HG03095 (cell line): ENCODE data around the gene ITPR3.

ENCODE experiments used
- ATAC-seq: cut with Tn5 transposase; IDR thresholded peaks from one replicate; pipeline ENCODE4 v1.9.1; 2021; ENCODE audit warnings: moderate library complexity; ENCODE audit not compliant: unreplicated experiment

The ITPR3 gene

GRCh38 chr6:33633462-33634158 lies 12.5 kb downstream of the ITPR3 start:
- ATAC-seq = no peak

GRCh38 chr6:33634161-33634727 lies 13.1 kb downstream of the ITPR3 start:
- no peak for ATAC-seq

DNA sequence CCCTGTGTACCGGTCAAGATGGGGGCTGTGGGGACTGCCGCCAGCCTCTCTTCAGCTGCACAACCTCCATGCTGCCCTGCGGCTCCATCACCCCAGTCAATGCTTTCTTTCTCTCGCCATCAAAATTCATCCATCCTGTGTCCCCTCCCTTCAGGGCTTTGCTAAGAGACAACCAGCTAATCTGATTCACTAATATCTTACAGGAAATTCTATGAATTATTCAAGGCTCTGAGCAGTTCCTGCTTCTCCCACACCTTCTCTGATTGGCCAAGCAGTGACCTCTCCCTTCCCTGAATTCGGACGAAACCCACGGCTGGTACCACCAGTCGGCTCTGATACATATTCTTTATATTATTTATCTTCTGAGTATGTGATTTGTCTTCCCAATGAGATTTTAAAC lies 13.8 kb downstream of the ITPR3 start:
- no peak for ATAC-seq

DNA sequence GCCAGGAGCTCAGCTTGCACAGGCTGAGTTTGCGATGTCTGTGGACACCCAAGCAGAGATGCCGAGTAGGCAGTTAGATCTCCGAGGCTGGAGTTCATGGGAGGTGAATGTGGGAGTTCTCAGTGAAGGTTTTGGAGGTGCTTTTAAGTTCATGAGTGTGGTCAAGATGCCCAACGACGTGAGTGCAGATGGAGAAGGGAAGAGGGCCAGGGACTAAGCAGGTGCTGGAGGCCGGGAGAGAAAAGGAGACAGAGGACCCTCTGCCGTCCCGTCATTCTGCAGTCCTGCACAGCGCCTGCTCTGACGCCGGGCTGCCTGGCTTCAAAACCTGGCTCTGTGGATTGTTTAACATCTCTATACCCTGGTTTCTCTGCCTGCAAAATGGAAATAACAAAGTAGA lies 15.5 kb downstream of the ITPR3 start:
- no peak for ATAC-seq

DNA sequence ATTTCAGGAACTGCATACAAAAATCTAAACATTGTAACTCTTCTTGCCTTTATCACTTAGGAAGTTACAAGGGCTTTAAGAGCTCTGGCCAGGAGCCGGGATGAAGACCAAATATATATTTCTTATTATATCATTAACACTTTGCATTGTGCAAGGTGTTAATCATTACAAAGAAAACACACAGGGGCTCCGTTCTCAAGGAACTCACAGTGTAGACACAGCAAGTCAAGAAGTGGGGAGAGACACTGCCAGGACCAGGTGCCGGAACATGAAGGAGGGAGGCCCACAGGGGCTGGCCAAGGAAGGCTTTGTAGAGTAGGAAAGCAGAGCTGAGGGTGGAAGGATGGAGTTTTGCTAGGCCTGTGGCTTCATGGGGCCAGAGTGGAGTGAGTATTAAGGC lies 17.4 kb downstream of the ITPR3 start:
- no peak for ATAC-seq

- no peak for ATAC-seq
Measured at GRCh38 chr6:33639559-33639958, 18.4 kb downstream of the ITPR3 start.

GRCh38 chr6:33640361-33640760 lies 19.2 kb downstream of the ITPR3 start:
- ATAC-seq = no peak

DNA sequence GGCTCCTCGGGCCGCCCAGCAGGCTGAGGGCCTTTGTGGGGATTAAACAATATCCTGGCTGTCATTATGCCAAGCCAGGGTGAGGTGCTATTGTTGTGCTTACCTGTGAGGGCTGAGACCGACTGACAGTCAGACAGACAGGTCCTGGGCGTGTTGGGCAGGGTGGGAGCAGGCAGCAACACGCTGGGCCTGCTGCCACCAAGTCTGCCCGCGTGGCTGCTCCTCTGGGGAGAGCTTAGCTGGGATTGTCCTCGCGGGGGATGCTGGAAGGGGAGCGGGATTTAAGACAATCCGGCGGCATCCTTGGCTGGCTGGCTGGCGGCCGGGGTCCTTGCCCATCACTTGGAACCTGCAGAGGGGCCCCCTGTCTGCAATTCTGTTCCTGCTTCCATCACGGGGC lies 20.0 kb downstream of the ITPR3 start:
- no peak for ATAC-seq

DNA sequence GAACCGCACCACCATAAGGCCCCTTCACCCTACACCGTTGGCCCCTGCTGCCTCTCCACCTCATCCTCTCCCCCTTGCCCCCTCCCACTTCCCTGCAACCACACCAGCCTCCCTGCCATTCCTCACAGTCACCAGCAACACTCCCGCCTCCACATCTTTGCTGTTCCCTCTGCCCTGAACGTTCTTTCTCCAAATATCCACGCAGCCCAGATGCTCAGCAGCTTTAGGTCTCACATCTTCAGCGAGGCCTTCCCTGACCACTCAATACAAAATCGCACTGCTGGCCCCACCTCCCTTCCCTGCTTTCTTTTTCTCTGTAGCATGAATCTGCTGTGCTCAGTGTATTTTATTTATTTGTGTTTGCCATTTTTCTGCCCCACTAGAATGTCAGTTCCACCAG lies 20.5 kb downstream of the ITPR3 start:
- no peak for ATAC-seq

DNA sequence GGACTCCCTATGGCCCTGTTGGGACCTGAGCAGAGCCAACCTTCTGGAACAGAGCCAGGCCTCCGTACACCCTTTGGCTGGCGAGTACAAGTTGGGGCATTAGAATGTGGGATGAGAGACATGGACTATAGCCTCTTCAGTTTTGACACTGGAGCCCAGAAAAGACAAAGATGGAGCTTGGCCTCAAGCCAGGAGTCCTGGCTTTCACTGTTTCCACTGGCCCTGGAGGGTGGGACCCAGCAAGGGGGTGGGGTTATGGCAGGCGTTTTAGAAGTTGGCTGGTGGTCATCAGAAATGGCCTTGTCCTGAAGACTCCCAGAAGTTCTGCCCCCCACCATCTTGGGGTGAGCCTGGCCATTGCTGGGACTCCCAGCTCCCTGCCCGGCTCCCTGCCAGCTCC lies 21.8 kb downstream of the ITPR3 start:
- no peak for ATAC-seq

GRCh38 chr6:33651403-33651802 lies 30.3 kb downstream of the ITPR3 start:
- ATAC-seq = no peak

DNA sequence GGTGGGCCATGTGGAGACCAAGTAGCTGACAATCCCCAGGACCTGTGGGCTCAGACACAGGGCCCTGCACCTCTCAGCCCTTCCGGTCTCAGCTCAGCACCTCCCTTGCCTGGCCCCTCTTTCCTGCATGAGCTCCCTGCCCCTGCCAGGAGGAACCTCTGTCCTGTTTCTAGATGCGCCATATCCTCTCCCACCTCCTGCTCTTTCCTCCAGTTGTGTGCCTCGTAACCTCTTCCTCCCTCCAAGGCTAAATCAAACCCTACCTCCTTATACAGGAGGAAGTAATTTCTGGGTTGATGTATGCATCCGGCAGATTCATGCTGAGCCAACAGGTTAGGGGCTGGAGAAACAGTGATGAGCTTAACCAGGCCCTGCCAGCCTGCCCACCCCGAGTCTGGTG lies 30.9 kb downstream of the ITPR3 start:
- no peak for ATAC-seq

GRCh38 chr6:33654831-33655554 lies 33.9 kb downstream of the ITPR3 start:
- ATAC-seq = no peak

DNA sequence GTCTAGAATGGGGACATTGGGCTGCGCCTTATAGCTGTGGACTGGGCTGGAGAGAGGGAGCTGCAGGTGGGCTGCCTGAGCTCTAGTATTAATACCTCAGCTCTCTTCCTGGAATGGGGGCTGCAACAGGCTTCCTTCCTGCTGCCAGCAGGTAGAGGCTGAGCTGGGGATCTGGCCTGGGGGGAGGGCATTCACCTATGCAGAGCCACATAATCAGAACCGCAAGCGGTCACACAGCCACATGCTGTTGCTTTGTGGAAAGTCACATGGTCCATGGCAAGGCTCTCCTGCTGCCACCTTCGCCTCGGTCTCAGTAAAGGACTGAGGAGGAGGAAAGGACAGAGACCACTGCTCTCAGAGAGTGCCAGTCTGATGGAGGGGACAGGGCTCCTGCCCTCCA lies 35.7 kb downstream of the ITPR3 start:
- no peak for ATAC-seq

DNA sequence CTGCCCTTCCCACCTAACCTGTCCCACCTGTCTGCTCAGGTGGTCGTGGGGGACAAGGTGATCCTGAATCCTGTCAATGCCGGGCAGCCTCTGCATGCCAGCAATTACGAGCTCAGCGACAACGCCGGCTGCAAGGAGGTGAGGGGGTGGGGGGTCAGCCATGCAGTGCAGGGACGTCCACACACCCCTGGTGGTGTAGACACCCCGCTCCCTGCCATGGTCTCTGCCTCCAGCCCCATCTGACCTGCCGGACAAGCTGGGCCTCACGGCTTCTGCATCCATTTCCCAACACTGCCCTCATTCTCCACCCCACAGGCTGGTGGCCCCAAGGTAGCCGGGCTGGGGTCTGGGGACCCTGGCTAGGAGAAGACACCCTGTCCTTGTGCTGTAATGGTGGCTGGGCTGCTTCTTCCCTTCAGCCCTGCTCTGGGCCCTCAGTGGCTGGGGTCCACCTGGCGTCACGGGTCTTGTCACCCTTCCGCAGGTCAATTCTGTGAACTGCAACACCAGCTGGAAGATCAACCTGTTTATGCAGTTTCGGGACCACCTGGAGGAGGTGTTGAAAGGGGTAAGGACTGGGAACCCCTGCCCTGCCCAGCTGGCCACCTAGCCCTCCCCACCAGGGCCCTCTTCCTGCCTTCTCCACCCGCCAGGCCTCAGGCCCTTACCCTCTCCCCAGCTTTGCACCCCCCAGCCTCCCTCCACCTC lies 38.0 kb downstream of the ITPR3 start:
- no peak for ATAC-seq

DNA sequence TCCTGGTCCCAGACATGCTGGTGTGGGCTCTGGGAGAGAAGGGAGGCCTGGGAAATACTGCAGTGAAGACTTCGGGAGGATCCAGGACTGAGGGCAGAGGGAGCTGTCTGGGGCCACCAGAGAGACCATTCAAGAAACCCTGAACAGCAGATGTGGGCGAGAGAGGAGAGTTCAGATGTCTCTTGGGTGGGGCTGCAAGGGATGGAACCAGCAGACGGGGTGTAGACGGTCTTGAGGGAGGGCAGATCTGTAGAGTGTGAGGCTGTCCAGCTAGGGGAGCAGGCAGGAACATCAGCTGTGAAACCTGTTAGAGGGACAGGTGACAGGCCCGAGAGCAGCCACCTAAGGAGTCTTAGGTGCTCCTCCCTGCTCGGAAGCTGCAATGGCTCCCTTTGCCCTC lies 38.9 kb downstream of the ITPR3 start:
- ATAC-seq = no peak

GRCh38 chr6:33661106-33661838 lies 40.1 kb downstream of the ITPR3 start:
- no peak for ATAC-seq

GRCh38 chr6:33662318-33662717 lies 41.2 kb downstream of the ITPR3 start:
- no peak for ATAC-seq

DNA sequence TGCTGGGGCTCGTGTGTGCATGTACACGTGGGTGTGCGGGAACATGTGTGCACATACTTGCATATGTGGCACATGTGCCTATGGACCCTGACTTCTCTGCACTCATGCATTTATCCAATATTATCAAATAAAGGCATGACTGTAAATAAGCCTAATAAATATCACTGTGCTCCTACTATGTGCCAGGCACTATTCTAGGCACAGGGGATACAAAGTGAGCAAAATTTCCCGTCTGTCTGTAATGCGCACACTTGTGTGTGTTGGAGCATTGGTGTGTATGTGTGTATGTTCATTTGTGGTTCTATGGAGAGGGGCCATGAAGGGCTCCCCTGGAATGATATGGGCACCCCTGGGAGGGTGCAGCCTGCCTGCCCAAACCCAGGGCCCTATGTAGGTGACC lies 41.9 kb downstream of the ITPR3 start:
- no peak for ATAC-seq

- ATAC-seq = no peak
Measured at GRCh38 chr6:33663727-33664449, 42.8 kb downstream of the ITPR3 start.
